Muscle of back (tissue), 11 donors: ENCODE results near the gene COL20A1. TPM values are rescaled to one million over a fixed set of nuclear protein-coding genes. Genes with fewer than 3 reads are reported as not detected.

Experiments used
- DNase-seq, 3 donors: peaks; one replicate each; pipeline versions ENCODE4 v3.0.0 to v3.0.0-alpha.2; 2013
- polyA plus RNA-seq, 10 donors: library from polyadenylated mRNA; unstranded; fragments of 120-200 nt; gene quantifications; one replicate each; pipeline ENCODE4 v1.2.1, GENCODE V29; 2013; ENCODE audit not compliant: insufficient read length in 10 of 10

The COL20A1 gene
- polyA plus RNA-seq, 10 donors: 4.2 to 17.0 (median 8.0) TPM

GRCh38 chr20:63277466-63278272, 15.3 kb upstream of the COL20A1 start:
- DNase-seq: no peak

GRCh38 chr20:63278661-63279060, 14.3 kb upstream of the COL20A1 start:
- DNase-seq: no peak

DNA sequence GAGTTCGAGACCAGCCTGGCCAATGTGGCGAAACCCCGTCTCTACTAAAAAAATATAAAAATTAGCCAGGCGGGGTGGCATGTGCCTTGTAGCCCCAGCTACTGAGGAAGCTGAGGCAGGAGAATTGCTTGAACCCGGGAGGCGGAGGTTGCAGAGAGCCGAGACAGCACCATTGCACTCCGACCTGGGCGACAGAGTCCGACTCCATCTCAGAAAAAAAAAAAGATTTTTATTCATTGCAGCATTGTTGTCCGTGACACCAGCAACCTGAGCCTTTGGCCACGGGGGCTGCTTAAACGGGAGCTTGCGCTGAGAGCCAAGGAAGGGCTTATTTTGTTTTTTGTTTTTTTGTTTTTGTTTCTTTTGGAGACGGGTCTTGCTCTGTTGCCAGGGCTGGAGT, 13.1 kb upstream of the COL20A1 start:
- DNase-seq: no peak

GRCh38 chr20:63280371-63280770, 12.6 kb upstream of the COL20A1 start:
- DNase-seq: no peak

DNA sequence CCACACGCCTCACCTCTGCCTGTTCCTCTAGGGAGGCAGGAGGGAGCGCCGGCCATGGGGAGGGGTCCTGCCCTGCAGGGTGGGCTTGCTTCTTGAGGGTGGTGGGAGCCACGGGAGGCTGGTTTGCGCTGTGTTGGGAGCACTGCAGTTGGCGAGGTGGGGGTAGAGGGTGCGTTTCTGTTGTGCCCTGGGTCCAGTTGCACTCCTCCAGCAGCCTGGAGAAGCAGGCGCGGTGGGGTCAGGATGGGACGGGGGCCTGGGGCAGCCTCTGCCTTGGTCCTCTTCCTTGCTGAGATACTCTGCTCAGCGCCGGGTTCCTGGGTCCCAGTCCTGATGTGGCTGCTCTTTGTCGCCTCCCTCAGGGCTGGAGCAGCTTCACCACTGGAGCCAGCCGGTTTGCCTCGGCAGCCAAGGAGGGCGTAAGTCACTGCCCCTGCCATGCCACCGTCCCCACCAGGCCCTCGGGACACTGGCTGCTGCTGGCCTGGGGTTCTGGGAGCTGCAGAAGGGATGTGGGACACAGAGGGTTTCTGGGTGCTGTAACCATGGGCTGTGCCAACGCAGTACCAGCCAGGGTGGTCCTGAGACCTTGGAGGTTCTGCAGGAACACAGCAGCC, 11.9 kb upstream of the COL20A1 start:
- DNase-seq: no peak

DNA sequence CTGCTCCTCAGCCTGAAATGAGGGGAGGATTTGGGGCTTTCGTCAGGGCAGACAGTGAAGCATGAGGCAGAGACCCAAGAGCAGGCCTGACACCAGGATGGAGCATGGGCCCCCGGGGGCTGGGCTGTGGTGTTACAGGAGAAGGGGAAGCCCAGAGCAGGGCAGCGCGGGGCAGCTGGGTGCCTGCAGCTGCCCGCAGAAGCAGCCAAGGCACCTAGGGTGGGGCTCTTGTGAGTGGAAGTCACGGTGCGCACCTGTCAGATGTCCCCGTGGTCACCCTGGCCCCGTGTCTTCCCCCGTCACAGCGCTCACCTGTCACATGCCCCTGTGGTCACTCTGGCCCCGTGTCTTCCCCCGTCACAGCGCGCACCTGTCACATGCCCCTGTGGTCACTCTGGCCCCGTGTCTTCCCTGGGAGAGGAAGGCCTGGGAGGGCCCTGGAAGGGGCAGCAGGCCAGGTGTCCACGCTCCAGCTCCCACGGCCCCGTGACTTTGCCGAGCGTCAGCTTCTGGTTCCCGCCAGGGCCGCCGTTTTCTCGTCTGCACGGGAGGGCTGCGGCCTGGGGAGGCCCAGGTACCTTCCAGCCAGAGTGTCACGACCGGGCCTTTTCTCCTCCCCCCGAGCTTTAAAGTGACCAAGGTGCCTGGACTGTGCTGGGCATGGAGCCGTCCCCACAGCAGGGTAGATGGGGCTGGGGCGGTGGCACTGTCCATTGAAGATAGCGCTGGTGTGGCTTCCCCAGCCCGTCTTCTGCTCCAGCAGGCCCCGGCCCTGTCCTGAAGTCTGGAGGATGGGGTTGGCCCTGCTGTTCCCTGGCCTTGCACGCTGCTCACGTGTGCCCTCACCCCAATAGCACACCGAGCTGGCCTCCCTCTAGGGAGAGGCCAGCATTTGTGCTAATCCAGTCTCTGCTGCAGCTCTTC, 11.0 kb upstream of the COL20A1 start:
- DNase-seq: no peak

DNA sequence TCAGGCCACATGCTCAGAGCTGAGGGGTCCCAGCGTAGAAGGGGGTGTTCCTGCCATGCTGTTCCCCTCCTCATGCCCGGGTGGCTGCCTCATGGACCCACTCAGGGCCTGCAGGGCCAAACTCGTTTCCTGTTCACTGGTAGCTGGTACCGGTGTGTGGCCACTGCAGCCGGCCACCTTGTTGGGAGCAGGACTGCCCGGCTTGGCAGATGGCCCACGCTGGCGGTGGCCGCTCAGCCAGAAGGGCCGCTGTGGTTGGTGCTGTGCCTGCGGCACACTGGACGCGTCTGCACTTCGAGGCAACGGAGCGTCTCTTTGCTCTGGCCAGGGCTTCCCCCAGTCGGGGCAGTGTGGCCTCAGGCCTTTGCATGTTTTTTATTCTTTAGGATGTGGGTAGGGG, 10.0 kb upstream of the COL20A1 start:
- DNase-seq: no peak

- no peak for DNase-seq
Observed at GRCh38 chr20:63283397-63284082, 9.4 kb upstream of the COL20A1 start.

DNA sequence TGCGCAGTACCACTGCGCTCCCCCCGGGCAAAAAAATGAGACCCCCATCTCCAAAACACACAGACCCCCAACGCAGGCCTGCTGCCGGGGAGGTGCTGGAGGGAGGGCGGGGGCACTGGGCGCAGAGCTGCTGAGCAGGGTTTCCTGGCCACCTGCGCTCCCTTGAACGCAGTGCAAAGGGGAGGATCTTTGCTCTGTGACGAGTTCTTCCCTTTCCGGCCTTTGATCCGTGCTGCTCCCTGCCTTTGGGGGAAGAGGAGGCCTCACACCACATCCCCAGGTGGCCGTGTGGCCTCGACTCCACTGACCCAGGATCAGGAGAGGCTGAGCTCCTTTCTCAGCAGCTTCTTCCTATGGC, 8.9 kb upstream of the COL20A1 start:
- no peak for DNase-seq

DNA sequence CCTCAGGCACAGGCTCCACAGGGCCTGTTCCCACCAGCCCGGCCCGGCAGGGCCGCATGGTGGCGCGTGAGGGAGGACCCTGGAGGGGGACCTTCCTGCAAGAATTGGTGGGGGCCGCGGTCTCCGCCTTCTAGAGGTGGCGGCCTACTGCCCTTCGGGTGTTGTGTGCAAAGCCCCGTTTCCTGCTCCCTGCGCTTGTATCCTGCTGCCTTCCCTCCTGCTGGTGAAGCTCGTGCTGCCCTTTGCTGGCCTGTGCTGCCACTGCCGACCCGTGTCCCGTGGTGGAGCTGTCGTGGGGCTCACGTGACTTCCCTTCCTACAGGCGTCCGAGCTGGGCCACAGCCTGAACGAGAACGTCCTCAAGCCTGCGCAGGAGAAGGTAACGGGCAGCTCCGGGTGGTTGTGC, 8.4 kb upstream of the COL20A1 start:
- DNase-seq: no peak

DNA sequence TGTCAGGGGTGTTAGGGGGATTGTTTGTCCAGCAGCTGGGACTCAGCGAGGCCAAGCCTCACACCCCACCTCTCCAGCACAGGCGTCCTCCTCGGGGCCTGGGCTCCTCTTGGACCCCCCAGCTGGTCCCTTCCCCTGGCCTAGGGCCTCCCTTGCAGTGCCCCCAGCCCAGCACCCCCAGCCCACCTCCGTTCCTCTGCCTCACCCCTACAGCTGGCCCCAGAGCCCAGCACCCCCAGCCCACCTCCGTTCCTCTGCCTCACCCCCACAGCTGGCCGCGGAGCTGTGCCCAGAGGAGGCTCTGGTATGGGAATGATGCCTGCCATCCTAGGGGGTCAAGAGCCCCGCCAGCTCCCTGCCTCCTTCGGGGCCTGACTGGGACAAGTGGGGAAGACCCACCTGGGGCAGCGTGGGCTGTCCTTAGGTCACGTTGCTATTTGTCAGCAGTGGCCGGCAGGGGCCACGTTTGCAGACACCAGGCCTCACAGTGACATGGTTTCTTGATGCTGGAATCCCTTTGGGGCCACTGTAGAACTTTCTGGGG, 7.9 kb upstream of the COL20A1 start:
- no peak for DNase-seq

DNA sequence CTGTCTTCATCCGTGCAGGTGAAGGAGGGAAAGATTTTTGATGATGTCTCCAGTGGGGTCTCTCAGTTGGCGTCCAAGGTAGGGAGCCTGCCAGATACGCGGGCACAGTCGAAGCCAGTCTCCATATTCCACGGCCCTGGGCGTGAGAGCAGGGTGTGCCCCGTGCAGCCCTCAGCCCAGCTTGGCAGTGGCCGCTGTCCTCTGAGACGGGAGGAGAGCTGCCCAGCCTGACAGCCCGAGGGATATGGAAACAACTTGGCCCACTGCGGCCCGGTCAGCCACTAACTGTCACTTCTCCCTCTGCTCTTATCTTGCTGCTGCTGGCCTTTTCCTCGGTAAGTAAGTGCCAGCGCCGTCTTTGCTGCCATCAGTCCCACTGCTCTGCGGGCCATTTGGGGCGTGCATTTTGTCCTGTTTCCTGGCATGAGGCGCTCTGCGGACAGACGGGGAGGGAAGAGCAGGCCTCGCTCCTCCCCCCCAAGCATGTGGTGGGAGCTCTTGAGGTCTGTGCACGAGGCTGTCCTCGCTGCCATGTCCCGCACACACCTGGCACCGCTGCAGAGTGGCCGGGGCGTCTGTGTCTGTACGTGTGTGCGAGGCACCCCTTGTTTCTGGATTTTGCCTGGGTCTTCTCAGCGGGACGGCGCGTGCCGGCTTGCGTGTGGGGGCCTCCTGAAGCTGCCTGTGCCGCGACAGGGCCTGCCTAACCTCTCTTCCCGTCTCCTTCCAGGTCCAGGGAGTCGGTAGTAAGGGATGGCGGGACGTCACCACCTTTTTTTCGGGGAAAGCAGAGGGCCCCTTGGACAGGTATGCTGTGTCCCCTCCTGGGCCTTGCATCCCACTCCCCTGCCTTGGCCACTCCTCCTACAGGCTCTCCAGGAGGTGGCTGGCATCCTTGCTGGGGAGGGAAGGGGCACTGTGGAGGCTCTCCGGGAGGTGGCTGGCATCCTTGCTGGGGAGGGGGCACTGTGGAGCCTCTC, 7.1 kb upstream of the COL20A1 start:
- no peak for DNase-seq

DNA sequence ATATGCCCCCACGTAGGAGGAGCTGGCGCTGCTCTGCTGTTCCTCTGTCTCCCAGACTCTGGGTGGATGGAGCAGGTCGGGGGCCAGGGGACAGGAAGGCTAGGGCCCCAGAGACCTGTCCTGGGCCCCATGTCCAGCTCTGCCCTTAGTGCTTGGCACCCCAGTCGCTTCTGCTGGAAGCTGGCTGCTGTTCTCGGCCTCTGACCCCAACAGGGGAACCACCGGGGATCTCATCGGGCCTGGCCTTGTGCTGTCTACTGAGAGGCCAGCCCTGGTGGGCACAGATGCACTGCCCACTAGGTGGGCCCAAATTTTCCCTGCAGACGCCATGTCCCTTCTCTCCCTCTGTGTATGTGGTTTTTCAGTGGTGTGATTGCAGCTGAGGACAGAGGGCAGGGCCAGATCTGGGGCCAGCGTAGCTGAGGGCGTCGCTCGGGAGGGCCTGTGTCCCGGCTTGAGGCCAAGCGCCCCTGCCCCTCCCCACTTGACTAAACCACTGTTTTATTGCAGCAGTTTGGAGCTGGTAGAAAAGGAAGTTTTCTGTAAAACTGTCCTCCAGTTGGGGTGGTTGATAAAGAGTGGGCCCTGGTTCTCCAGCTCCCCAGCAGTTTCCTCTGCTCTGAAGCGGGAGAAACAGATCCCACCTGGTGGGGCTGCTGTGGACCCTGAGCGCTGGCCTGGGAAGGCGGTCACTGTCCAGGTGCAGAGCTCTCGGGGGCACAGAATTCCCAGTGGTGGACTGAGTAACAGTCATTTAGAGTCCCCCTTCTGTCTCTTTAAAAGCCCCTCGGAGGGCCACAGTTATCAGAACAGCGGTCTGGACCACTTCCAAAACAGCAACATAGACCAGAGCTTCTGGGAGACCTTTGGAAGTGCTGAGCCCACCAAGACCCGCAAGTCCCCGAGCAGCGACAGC, 5.9 kb upstream of the COL20A1 start:
- no peak for DNase-seq

DNA sequence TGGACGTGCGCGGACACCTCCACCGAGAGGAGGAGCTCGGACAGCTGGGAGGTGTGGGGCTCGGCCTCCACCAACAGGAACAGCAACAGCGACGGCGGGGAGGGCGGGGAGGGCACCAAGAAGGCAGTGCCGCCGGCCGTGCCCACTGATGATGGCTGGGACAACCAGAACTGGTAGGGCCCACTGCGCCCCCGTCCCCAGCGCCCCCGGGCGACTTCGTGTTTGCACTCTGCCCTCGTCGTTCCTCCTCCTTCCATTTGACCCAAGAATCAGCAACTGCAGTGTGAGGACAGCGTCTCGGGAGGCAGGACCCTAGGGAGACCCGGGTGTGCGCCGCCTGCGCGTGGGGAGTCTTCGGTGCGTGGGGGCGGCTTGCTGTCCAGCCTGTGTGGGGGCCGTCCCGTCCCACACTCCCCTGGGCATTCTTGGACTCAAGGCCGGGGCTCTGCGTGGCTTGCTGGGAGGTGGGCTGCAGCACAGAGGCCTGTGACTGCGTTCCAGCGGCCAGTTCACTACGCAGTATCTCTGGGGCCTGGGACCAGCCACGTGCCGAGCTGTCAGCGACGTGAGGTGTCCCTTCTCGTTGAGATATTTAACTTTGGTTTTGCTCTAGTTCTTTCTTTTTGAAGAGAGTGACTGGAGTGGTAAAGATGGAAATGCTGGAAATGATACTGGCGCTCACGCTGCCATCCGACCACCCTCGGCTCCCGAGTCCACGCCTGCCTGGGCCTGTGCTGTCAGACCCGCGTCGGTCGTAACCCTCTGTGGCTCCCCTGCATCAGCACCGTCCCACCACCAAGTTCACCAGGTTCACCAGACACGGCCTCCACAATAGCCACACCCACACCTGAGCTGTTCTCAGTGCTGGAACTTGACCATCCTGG, 5.0 kb upstream of the COL20A1 start:
- no peak for DNase-seq

DNA sequence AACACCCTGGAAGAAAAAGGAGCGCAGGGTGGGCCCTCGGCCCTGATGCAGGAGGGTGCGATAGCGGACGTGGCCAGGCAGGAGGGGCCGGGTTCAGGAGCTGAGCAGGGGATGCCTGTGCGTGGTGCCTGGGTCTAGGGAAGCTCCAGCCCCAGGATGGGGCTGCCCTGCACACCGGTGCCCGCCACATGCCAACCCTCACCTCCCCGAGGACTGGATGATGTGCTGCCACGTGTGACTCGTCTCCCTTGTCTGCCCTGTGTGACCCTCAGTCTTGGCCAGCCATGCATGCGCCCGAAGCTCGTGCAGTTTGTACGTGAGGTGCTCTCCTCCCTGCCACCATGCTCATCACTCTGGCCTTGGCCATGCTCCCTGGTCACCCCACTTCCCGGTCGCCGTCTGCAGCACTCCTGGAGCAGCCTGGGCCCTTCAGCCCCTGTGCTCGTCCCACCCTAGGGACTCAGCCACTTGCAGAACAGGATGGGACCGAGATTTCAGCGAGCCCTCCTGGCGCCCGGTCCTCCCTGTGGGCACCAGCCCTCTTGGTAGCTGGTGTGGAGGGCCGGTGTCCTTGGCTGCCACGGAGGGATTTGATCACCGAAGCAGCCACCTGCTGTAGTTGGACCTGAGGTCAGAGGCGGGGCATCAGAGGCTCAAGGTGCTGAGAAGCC, 4.3 kb upstream of the COL20A1 start:
- DNase-seq: no peak

- DNase-seq: no peak
Observed at GRCh38 chr20:63289311-63290135, 3.5 kb upstream of the COL20A1 start.
